GM18526 (cell line): ENCODE data around the gene NIP7.

ENCODE experiments used
- POLR2A ChIP-seq: IDR thresholded peaks from 3 replicates; pipeline ENCODE4 v1.6.1; 2011; ENCODE audit not compliant: insufficient read length; ENCODE audit errors: extremely low read depth

The NIP7 gene

GRCh38 chr16:69327585-69328310, 11.8 kb upstream of the NIP7 start:
- no peak for TF ChIP-seq POLR2A

- no peak for TF ChIP-seq POLR2A
Observed at GRCh38 chr16:69328854-69329316, 10.7 kb upstream of the NIP7 start.

- TF ChIP-seq POLR2A, result peak; percentile 25
Observed at GRCh38 chr16:69329369-69330285, 9.9 kb upstream of the NIP7 start.

- peak; percentile 86 for TF ChIP-seq POLR2A
Observed at GRCh38 chr16:69330286-69331109, 9.1 kb upstream of the NIP7 start, which contains the start of gene PDF. PDF (minus strand) TSS chr16:69330588; CDS start chr16:69330570, 18 bp downstream.

- TF ChIP-seq POLR2A, result no peak
Observed at GRCh38 chr16:69334696-69335095, 4.9 kb upstream of the NIP7 start.

GRCh38 chr16:69338557-69339288, 849 bp upstream of the NIP7 start:
- TF ChIP-seq POLR2A, result no peak

- no peak for TF ChIP-seq POLR2A
Observed at GRCh38 chr16:69340095-69340644, 598 bp downstream of the NIP7 start.

- TF ChIP-seq POLR2A, result no peak
Observed at GRCh38 chr16:69344171-69344570, 4.6 kb downstream of the NIP7 start.

- TF ChIP-seq POLR2A, result no peak
Observed at GRCh38 chr16:69345923-69346322, 6.4 kb downstream of the NIP7 start.

GRCh38 chr16:69346683-69347082, 7.1 kb downstream of the NIP7 start:
- TF ChIP-seq POLR2A, result no peak

- no peak for TF ChIP-seq POLR2A
Observed at GRCh38 chr16:69348222-69348621, 8.7 kb downstream of the NIP7 start.

- no peak for TF ChIP-seq POLR2A
Observed at GRCh38 chr16:69349536-69349935, 10.0 kb downstream of the NIP7 start.

GRCh38 chr16:69350536-69351133, 11.1 kb downstream of the NIP7 start:
- no peak for TF ChIP-seq POLR2A
